AG09309 (cell line): Measurements from ENCODE around the gene MYOZ1.

Source experiments
- DNase-seq: peaks from one replicate; pipeline ENCODE4 v3.0.0-alpha.2; 2010; ENCODE audit warnings: low read depth
- H3K4me3 ChIP-seq: 2 replicates; pipeline ENCODE4 v1.5.1; 2011; ENCODE audit warnings: mild to moderate bottlenecking, low read depth, low read length, moderate library complexity; ENCODE audit not compliant: control insufficient read depth
- CTCF ChIP-seq: IDR thresholded peaks from 2 replicates; pipeline ENCODE4 v1.5.1; 2011; ENCODE audit warnings: mild to moderate bottlenecking, low read depth, low read length, inconsistent platforms; ENCODE audit not compliant: insufficient read depth, control insufficient read depth; ENCODE audit errors: missing control alignments

The MYOZ1 gene

GRCh38 chr10:73601486-73601921, 39.8 kb downstream of the MYOZ1 start:
- no peak for TF ChIP-seq CTCF
- no peak for DNase-seq

GRCh38 chr10:73597346-73597745, 43.9 kb downstream of the MYOZ1 start:
- no peak for TF ChIP-seq CTCF
- no peak for DNase-seq
- H3K4me3 ChIP-seq = no peak overlapping the region

More at GRCh38 chr10:73601486-73601921, 39.8 kb downstream of the MYOZ1 start:
- H3K4me3 ChIP-seq = no peak overlapping the region

GRCh38 chr10:73593812-73594211, 47.5 kb downstream of the MYOZ1 start:
- no peak overlapping the region for H3K4me3 ChIP-seq
- no peak for TF ChIP-seq CTCF
- no peak for DNase-seq

GRCh38 chr10:73593110-73593509, 48.2 kb downstream of the MYOZ1 start:
- TF ChIP-seq CTCF = no peak
- H3K4me3 ChIP-seq = no peak overlapping the region

GRCh38 chr10:73591935-73592699, 49.2 kb downstream of the MYOZ1 start:
- H3K4me3 ChIP-seq = no peak overlapping the region
- DNase-seq = no peak

More at GRCh38 chr10:73593110-73593509, 48.2 kb downstream of the MYOZ1 start:
- no peak for DNase-seq

More at GRCh38 chr10:73591935-73592699, 49.2 kb downstream of the MYOZ1 start:
- TF ChIP-seq CTCF = no peak
